GM12864 (cell line): ENCODE measurements around the gene ADAMTS7.
"Not testable (repeated sequence)": the region's sequence is repeated elsewhere in the genome, so short reads cannot be mapped to it uniquely, and the experiment has no call there.

Experiments used
- DNase-seq: peaks from one replicate; pipeline ENCODE4 v3.0.0-alpha.2; 2011; ENCODE audit warnings: low read depth
- H3K4me3 ChIP-seq: 2 replicates; pipeline ENCODE4 v1.5.1; 2011; ENCODE audit warnings: mild to moderate bottlenecking, low read depth, low read length, control low read depth
- TF ChIP-seq, protein P1 (sequence below): IDR thresholded peaks from 2 replicates; pipeline ENCODE4 v1.5.1; 2011; ENCODE audit warnings: low read depth, mild to moderate bottlenecking, moderate library complexity, low read length, control low read depth, inconsistent platforms; ENCODE audit errors: missing control alignments

The ADAMTS7 gene

GRCh38 chr15:78767331-78767951, 43.8 kb downstream of the ADAMTS7 start:
- H3K4me3 ChIP-seq, result no peak overlapping the region
- no peak for DNase-seq
- TF ChIP-seq, protein P1, sequence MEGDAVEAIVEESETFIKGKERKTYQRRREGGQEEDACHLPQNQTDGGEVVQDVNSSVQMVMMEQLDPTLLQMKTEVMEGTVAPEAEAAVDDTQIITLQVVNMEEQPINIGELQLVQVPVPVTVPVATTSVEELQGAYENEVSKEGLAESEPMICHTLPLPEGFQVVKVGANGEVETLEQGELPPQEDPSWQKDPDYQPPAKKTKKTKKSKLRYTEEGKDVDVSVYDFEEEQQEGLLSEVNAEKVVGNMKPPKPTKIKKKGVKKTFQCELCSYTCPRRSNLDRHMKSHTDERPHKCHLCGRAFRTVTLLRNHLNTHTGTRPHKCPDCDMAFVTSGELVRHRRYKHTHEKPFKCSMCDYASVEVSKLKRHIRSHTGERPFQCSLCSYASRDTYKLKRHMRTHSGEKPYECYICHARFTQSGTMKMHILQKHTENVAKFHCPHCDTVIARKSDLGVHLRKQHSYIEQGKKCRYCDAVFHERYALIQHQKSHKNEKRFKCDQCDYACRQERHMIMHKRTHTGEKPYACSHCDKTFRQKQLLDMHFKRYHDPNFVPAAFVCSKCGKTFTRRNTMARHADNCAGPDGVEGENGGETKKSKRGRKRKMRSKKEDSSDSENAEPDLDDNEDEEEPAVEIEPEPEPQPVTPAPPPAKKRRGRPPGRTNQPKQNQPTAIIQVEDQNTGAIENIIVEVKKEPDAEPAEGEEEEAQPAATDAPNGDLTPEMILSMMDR, result peak; percentile 24

- H3K4me3 ChIP-seq, DNase-seq: not testable (repeated sequence)
Observed at GRCh38 chr15:78766641-78767071, 44.6 kb downstream of the ADAMTS7 start.

DNA sequence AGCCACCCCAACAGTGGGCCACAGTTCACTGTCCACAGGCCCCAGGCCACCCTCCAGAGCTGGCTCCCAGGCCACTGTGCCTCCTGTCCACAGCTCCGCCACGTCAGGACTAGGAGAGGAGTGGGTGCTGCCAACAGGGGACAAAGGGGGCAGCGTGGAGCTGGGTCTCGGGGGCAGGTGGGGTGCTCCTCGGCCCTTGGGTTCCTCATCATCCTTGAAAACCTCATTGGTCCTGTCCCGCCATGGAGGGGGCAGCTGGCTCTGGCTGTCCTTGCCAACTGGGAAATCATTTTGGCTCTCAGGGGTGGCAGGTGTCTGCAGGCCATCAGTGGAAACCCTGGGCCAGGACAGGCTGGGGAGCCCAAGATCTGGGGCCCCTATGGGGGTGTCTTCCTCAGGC, 45.2 kb downstream of the ADAMTS7 start:
- no peak overlapping the region for H3K4me3 ChIP-seq
- TF ChIP-seq, protein P1, result no peak
- DNase-seq, result no peak

DNA sequence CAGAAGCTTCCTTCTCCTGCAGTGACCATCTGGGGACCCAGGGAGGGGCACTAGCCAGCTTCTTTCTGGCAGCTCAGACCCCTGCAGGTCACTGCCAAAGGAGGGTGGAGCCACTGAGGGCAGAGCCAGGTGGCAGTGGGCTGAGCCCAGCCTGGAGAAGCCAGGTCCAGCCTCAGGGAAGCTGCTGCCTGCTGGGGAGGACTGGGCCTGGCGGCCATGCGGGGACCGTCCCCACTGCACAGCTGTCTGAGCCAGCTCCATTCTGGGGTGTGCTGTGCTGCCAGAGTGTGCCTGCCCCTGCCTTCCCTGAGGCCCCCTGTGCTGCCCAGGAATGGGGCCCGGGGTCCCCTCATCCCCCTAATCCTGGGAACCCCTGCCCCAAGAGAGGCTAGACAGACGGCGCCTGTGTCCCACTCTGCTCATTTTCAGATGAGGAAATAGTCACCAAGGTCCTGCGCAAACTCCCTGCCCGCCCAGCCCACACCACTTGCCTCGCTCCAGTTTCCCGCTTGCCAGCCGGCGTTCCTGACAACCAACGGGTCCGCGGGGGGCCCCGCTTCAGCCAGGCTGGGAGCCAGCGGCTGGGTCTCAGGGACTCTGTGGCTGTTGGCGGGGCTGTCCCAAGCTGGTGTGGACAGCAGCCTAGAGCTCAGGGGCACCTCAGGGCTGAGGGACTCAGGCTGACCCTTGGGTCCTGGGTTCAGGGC, 46.0 kb downstream of the ADAMTS7 start:
- not testable (repeated sequence) for DNase-seq, H3K4me3 ChIP-seq

DNA sequence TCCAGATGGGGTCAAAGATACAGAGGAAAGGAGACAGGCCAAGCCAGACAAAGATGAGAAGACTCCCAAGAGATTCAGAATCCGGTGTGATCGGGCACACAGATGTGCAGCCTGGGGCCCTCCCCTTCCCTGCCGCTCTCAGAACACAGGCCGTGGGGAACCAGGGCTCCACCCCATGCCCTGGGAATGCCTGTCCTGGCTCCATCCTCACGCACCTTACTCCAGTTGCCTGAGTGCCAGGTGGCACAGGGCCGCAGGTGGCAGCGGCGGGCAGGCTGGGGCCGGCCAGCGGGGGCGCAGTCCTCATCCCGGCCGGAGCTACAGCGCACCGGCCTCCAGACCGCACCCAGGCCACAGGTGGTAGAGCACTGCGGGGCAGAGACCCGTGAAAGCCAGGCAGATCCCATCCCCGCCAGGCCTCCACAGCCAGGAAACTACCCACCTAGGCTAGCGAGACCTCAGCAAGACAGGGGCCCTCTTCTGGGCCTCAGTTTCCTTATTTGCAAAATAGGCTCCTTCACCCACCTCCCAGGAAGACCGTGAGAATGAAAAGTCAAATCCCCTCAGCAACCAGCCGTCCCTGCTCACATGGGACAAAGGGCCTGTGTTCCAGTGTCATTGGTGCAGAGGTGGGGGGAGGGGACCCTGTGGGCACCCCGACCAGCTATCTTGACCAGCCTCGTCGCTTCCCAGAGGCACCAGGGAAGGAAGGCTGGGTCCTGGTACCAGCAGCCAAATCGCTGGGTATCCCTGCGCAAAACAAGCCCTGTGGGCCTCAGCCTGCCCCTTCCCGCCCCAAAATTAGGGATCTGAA, 46.7 kb downstream of the ADAMTS7 start:
- not testable (repeated sequence) for H3K4me3 ChIP-seq, DNase-seq

DNA sequence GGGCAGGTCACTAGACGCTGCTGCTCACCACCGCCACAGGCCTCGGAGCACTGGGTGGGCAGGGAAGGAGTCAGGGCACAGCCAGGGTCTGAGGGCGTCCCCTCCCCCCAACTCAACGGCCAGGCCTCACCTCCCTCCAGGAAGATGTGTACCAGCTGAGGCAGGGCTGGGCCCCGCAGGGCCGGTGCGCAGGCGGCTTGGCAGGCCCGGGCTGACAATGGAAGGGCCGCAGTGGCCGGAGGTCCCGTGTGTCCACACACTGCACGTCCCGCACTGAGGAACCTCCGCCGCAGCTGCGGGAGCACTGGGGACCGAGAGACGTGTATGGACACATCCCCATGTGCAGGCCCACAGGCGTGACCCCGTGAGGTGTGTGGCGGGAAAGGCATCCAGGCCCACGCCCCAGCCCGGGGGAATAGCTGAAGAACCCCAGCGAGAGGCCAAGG, 47.4 kb downstream of the ADAMTS7 start:
- no peak overlapping the region for H3K4me3 ChIP-seq
- TF ChIP-seq, protein P1, result no peak

GRCh38 chr15:78762985-78763795, 48.1 kb downstream of the ADAMTS7 start:
- TF ChIP-seq, protein P1, result no peak
- H3K4me3 ChIP-seq, result no peak overlapping the region
- no peak for DNase-seq

More for the DNA sequence above, 47.4 kb downstream of the ADAMTS7 start:
- no peak for DNase-seq

GRCh38 chr15:78762386-78762961, 48.8 kb downstream of the ADAMTS7 start:
- not testable (repeated sequence) for DNase-seq, H3K4me3 ChIP-seq
